HG03342 (cell line): ENCODE data around the gene DTNA.

ENCODE experiments used
- ATAC-seq: cut with Tn5 transposase; IDR thresholded peaks from one replicate; pipeline ENCODE4 v1.9.1; 2021; ENCODE audit warnings: mild to moderate bottlenecking, moderate library complexity; ENCODE audit not compliant: unreplicated experiment

Gene DTNA

DNA sequence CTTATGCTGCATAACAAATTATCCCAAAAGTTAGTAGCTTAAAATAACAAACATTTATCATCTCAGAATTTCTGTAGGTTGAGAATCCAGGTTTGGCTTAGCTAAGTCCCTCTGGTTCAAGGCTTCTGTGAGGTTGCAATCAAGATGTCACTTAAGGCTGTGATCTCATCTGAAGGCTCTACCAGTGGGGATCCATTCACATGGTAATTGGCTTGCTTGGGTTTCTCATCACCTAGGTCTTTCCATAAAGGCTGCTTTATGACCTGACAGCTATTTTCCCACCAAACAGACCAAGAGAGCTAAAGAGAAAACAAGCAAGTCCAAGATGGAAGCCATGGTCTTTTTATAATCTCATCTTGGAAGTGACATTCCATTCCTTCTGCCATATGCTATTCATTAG lies 137.3 kb downstream of the DTNA start:
- ATAC-seq, result no peak

DNA sequence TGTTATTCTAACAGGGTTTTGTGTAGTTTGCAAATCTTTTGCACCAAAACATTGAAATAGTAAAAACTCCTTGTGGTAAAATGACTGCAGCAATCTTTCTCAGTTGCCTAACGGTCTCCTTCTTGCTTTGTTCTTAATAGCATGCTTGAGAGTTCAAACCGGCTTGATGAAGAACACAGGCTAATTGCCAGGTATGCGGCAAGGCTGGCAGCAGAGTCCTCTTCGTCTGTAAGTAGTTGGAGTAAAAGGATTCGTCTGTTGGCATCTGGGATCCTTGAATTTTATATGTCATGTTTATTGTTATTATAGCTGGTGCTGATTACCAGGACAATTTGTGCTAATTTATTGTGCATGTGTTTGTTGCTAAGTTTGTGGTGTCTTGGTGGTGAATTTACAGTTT lies 138.1 kb downstream of the DTNA start:
- ATAC-seq, result no peak

- ATAC-seq, result no peak
Observed at GRCh38 chr18:34848695-34849094, 138.6 kb downstream of the DTNA start.

DNA sequence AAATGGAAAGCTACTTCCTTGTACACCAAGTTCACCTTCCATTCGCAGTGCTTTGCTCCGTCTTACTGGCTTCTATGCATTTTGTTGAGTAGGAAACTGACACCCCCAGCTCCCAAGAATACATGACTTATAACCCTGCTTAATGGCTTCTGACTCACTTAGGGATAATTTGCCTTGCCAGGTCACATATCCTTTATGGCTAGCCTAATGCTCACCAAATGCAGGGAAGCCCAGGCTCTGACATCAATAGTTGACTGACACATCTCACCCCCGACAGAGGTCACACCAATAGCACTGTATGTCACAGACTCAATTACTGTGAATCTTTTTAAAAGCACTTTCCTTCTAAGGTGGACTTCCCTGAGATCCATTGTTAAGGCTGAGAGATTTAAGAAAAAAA lies 147.2 kb downstream of the DTNA start:
- ATAC-seq, result no peak

DNA sequence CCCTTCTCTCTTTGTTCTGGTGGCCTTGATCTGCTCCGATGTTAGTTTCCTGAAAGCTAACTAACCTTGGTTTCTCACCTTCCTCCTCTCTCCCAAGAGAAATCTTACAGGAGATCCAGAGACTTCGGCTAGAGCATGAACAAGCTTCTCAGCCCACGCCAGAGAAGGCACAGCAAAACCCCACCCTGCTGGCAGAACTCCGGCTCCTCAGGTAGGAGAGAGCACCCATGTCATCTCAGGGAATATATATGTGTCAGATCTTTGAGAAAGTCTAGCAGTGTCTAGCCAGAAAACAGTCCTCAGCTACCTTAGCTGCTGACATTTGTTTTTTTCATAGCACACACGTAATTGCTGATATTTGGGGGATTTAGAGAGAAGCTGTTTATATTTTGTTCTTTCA lies 148.1 kb downstream of the DTNA start:
- ATAC-seq, result no peak

DNA sequence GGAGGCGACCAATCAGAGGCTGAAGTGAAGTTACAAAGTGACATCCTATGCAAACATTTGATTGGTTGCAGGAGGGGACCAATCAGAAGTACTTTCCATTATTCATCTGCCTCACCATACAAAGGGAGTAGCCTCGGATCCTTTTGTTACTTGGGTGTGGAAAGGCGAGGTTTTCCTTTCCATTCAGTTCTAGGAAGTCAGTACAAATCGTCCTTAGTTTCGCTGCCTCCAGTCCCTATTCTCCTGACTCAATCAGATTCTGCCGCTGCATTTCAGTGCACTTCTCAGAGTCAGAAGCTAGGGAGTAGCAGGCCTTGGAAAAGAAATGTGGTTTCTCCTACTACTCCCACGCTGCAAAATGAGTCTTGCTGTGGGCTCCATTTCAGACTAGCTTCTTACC lies 149.4 kb downstream of the DTNA start:
- ATAC-seq, result no peak

DNA sequence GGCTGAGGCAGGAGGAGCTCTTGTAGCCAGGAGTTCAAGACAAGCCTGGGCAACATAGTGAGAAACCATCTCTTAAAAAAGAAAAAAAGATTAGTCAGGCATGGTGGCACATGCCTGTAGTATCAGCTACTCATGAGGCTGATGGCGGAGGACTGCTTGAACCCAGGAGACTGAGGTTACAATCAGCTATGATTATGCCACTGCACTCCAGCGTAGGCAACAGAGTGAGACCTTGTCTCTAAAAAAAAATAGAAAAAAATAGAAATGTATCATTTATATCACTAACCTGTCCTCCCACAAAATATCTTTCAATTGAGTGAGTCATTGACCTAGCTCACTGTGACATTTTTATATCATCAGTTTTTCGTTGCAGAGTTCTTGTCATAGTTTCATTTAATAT lies 152.5 kb downstream of the DTNA start:
- no peak for ATAC-seq

- ATAC-seq, result no peak
Observed at GRCh38 chr18:34863702-34864101, 153.6 kb downstream of the DTNA start.

DNA sequence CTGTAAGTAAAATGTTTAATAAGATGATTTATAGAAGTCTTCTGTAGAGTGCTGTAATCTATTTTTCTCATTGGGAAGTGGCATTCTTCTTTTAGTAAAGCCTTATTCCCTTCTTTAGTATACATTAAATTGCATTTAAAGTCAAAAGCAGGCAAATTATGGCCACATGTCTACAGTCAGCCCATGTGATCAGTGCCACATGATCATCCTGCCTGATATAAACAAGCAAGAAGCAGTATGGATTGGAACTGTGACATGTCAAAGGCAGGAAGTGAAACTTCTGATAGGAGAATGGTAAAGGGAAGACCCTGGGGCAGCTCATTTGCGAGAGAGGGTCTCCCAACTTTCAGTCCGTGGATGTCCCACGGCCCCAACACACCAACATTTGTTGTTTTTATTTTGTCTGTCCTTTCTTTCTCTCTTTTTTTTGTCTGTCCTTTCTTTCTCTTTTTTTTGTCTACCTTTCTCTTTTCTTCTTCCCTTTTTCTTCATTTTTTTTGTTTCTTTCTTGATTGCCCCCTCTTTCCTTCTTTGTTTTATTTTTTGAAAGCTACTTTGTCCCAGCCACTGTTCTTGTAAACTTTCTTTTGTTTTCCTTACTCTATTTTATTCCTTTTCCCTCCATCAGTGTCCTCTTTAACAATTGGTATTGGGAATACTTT lies 154.9 kb downstream of the DTNA start:
- ATAC-seq, result no peak

GRCh38 chr18:34866310-34866709 lies 156.2 kb downstream of the DTNA start:
- no peak for ATAC-seq

DNA sequence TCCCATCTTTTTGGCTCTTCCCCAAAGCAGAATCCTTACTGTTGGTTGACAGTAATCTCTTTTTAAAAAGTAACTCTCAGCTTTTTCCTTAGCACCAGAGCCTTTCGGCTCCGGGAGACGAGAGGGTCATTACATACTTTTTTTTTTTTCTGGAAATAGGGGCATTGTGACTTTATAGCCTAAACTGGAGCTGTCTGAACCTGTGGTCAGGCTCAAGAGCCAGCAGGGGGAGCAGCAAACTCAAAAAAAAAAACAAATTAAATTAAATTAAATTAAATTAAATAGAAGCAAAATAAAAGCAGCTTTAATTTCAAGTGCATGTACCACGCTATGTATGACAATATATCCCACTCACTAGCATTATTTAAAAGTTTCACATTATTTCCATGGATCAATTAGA lies 156.6 kb downstream of the DTNA start:
- no peak for ATAC-seq

GRCh38 chr18:34867520-34867919 lies 157.4 kb downstream of the DTNA start:
- no peak for ATAC-seq

DNA sequence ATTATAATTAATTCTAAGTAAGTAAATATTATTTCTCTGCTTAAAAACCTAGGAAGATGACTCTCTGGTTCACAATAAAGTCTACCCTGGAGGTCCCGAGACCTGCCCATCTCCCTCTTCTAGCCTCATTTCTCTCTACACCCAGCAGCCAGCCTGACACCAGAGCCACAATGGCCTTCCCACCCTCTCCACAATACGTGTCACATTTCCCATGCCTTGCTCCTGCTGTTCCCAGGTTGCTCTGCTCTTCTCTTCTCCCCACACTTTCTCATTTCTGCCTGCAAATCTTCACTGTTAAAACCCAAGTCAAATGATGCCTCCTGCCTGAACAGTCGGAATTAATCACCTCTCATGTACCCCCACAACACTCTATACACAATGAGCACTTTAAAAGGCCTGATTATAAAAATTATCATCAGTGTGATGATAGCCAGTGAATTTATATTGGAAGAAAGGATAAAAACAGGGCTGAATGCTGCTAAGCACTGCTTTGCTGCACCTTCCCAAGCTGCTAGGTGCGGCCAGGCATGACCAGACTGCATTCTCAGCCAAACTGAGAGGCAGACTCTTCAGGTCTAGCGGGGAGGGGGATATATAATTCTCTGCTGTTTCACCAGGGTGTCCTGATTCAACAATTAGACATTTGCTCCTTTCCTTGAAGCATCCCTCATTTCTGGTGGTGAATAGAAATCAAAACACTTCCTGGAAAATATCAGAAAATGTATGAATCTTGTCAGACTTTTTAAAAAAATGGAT lies 160.6 kb downstream of the DTNA start:
- no peak for ATAC-seq

GRCh38 chr18:34871435-34871834 lies 161.3 kb downstream of the DTNA start:
- peak; percentile 51 for ATAC-seq

GRCh38 chr18:34872066-34872465 lies 162.0 kb downstream of the DTNA start:
- no peak for ATAC-seq

GRCh38 chr18:34873986-34874580 lies 164.0 kb downstream of the DTNA start:
- ATAC-seq, result no peak

DNA sequence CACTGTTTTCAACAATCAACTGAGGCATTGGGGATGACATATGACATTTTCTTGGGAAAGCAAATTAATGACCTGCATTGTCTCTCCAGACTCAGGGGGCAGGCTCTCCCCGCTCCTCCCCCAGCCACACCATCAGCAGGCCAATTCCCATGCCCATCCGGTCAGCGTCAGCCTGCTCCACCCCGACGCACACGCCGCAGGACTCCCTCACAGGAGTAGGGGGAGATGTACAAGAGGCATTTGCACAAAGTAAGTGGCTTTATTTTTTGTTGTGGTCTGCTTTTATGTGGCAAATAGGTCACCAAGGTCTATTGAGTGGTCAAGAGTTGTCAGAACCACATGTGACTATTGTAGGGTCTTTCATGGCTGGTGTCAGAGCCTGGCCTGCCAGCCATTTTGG lies 165.1 kb downstream of the DTNA start:
- ATAC-seq, result no peak

DNA sequence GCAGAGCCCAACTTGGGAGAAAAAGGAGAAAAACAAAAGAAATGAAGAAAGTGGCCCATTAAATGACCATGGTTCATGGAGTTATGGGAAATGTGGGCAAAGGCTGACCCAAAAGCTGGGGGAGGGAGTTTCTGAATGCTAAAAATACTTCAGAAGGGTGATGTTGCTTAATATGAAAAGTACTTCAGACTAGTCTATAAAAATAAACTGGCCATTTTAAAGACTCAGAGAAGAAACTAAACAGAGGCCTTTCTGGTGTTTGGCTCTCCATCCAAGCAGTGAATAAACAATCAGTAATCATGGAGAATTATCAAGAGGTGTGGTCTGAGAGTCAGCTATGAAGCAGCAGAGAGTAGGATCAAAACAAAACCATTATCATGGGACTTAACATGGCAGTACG lies 170.3 kb downstream of the DTNA start:
- ATAC-seq, result no peak

- ATAC-seq, result no peak
Observed at GRCh38 chr18:34880882-34881834, 171.1 kb downstream of the DTNA start.

GRCh38 chr18:34884436-34884835 lies 174.3 kb downstream of the DTNA start:
- ATAC-seq, result no peak

DNA sequence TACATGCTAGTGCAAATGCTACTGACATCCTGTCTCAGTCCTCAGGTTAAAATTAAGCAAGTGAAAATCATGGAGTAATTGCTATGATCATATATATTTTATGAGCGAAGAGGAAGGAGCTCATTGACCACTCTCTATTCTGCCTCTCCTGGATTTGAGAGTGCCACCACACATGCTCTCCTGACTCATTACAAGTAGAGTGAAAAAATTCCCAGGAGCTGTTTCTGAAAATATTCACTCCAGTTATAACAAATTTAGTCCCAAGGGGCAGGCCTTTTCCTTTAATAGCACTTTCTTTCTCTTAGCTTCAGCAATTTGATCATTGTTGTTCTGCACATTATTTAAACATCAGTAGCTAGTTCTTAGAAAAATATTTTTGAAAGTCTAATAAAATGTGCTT lies 176.1 kb downstream of the DTNA start:
- no peak for ATAC-seq
